DND-41 (cell line): ENCODE measurements around the gene SFSWAP.
"Not testable (repeated sequence)": the region's sequence is repeated elsewhere in the genome, so short reads cannot be mapped to it uniquely, and the experiment has no call there.

Source experiments
- ATAC-seq: fragments of 200-7000 bp; cut with Tn5 transposase; 3 replicates; pipeline ENCODE4 v1.9.1; 2021; ENCODE audit warnings: low read depth; ENCODE audit not compliant: insufficient read depth
- DNase-seq: peaks from one replicate; pipeline ENCODE4 v3.0.0-alpha.2; 2020
- H2AFZ ChIP-seq: 2 replicates; pipeline ENCODE4 v1.6.0; 2012; ENCODE audit warnings: low read depth, low read length
- H3K27ac ChIP-seq: 2 replicates; pipeline ENCODE4 v1.5.1; 2012; ENCODE audit warnings: low read length, inconsistent platforms
- H3K27me3 ChIP-seq: fragments of 200-600 bp; sonication (generic); 2 replicates; pipeline ENCODE4 v1.6.0; 2012; ENCODE audit warnings: low read length, mild to moderate bottlenecking, inconsistent platforms; ENCODE audit not compliant: insufficient read depth, poor library complexity
- H3K36me3 ChIP-seq: 2 replicates; pipeline ENCODE4 v1.5.1; 2012; ENCODE audit warnings: low read length, inconsistent platforms; ENCODE audit not compliant: insufficient read depth
- H3K4me1 ChIP-seq: 2 replicates; pipeline ENCODE4 v1.5.1; 2012; ENCODE audit warnings: mild to moderate bottlenecking, low read length; ENCODE audit not compliant: insufficient read depth
- H3K4me2 ChIP-seq: 2 replicates; pipeline ENCODE4 v1.6.0; 2012; ENCODE audit warnings: mild to moderate bottlenecking, moderate library complexity, low read length, inconsistent platforms; ENCODE audit not compliant: insufficient read depth
- H3K4me3 ChIP-seq, 2 experiments: fragments of 200-600 bp in 1 of 2; shearing (Covaris generic) in 1 of 2; 2 replicates each; pipeline ENCODE4 v1.5.1; 2012 to 2016; ENCODE audit warnings: inconsistent platforms in 2 of 2, low read length in 2 of 2, mild to moderate bottlenecking in 2 of 2, low read depth in 1 of 2, moderate library complexity in 1 of 2
- H3K79me2 ChIP-seq: 2 replicates; pipeline ENCODE4 v1.6.0; 2012; ENCODE audit warnings: low read length, inconsistent platforms; ENCODE audit not compliant: insufficient read depth
- H3K9ac ChIP-seq: 2 replicates; pipeline ENCODE4 v1.6.0; 2012; ENCODE audit warnings: low read depth, mild to moderate bottlenecking, inconsistent platforms, low read length, moderate library complexity
- H3K9me3 ChIP-seq: 2 replicates; pipeline ENCODE4 v1.5.1; 2012; ENCODE audit warnings: low read length, moderate library complexity, mild to moderate bottlenecking, inconsistent platforms; ENCODE audit not compliant: insufficient read depth, severe bottlenecking
- H4K20me1 ChIP-seq: 2 replicates; pipeline ENCODE4 v1.6.0; 2012; ENCODE audit warnings: low read length; ENCODE audit not compliant: insufficient read depth
- CTCF ChIP-seq: IDR thresholded peaks from 2 replicates; pipeline ENCODE4 v1.5.1; 2012; ENCODE audit warnings: borderline replicate concordance, low read length, moderate library complexity, mild to moderate bottlenecking; ENCODE audit not compliant: poor library complexity, severe bottlenecking; ENCODE audit errors: extremely low read depth
- EZH2 ChIP-seq: IDR thresholded peaks from 3 replicates; pipeline ENCODE4 v1.6.1; 2012; ENCODE audit warnings: borderline replicate concordance, low read depth, mild to moderate bottlenecking, moderate library complexity, low read length, inconsistent platforms; ENCODE audit not compliant: severe bottlenecking

Gene SFSWAP

GRCh38 chr12:131738196-131738595, 27.3 kb downstream of the SFSWAP start:
- no peaks in the 10 kb centered on the region for H3K27me3 ChIP-seq
- H3K9ac ChIP-seq: no peak overlapping the region
- H3K9me3 ChIP-seq: peaks cover 16% of the 10 kb centered on the region
- no peaks in the 10 kb centered on the region for H3K4me1 ChIP-seq
- H3K79me2 ChIP-seq: peaks cover 13% of the 10 kb centered on the region
- no peak overlapping the region for H3K4me3 ChIP-seq
- H4K20me1 ChIP-seq: peaks cover 11% of the 10 kb centered on the region
- H3K27ac ChIP-seq: no peak overlapping the region
- ATAC-seq (no peak), DNase-seq (no peak)
- H2AFZ ChIP-seq: no peak overlapping the region
- H3K36me3 ChIP-seq: peaks cover 88% of the 10 kb centered on the region
- no peak for TF ChIP-seq CTCF
- no peak overlapping the region for H3K4me2 ChIP-seq

DNA sequence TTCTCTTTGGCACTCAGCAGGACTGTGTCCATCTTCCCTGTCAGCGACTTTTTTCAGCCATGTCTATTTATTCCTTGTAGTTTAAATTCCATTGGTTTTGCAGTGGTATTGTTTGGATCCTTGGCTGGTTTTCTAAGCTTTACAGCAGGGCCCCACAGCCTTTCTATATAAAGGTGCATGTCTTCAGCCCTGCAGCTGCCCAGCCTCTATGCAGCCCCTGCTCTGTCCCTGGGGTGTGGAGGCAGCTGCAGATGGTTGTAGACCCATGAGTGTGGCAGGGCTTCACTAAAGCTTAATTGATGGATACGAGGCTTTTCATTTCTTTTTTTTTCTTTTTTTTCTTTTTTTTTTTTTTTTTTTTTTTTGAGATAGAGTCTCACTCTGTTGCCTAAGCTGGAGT, 29.7 kb downstream of the SFSWAP start:
- H3K9ac ChIP-seq: no peak overlapping the region
- no peak for TF ChIP-seq EZH2
- no peak for TF ChIP-seq CTCF

DNA sequence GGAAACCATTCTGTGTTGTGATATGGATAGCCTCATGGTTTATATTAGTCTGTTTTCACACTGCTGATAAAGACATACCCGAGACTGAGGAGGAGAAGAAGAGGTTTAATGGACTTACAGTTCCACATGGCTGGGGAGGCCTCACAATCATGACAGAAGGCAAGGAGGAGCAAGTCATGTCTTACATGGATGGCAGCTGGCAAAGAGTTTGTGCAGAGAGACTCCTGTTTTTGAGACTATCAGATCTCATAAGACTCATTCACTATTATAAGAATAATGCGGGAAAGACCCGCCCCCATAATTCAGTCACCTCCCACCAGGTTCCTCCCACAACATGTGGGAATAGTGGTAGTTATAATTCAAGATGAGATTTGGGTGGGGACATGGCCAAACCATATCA, 31.9 kb downstream of the SFSWAP start:
- not testable (repeated sequence) for H3K4me1 ChIP-seq, H3K4me3 ChIP-seq, H2AFZ ChIP-seq, H3K4me2 ChIP-seq, DNase-seq, ATAC-seq, H4K20me1 ChIP-seq, H3K27me3 ChIP-seq, H3K9ac ChIP-seq, H3K27ac ChIP-seq
- Histone ChIP-seq H3K9me3 (peaks cover 27% of the 10 kb centered on the region), H3K36me3 (peaks cover 92% of the 10 kb centered on the region), H3K79me2 (peaks cover 12% of the 10 kb centered on the region)

More for the DNA sequence above, 29.7 kb downstream of the SFSWAP start:
- H3K36me3 ChIP-seq: peaks cover 87% of the 10 kb centered on the region
- no peak for DNase-seq
- H3K79me2 ChIP-seq: peaks cover 14% of the 10 kb centered on the region
- H3K27ac ChIP-seq: no peak overlapping the region
- no peaks in the 10 kb centered on the region for H4K20me1 ChIP-seq
- no peak overlapping the region for H3K4me2 ChIP-seq
- peaks cover 27% of the 10 kb centered on the region for H3K9me3 ChIP-seq
- no peak overlapping the region for H2AFZ ChIP-seq
- H3K4me1 ChIP-seq: no peaks in the 10 kb centered on the region
- ATAC-seq: no peak
- no peaks in the 10 kb centered on the region for H3K27me3 ChIP-seq
- no peak overlapping the region for H3K4me3 ChIP-seq

- not testable (repeated sequence) for H3K4me3 ChIP-seq, H3K4me1 ChIP-seq, H3K9ac ChIP-seq, H3K4me2 ChIP-seq, H2AFZ ChIP-seq, H3K27ac ChIP-seq, H3K27me3 ChIP-seq, ATAC-seq, DNase-seq, H4K20me1 ChIP-seq
- Histone ChIP-seq H3K79me2 (peaks cover 12% of the 10 kb centered on the region), H3K9me3 (peaks cover 27% of the 10 kb centered on the region), H3K36me3 (peaks cover 89% of the 10 kb centered on the region)
These were observed 32.5 kb downstream of the SFSWAP start for GRCh38 chr12:131743410-131743809.

DNA sequence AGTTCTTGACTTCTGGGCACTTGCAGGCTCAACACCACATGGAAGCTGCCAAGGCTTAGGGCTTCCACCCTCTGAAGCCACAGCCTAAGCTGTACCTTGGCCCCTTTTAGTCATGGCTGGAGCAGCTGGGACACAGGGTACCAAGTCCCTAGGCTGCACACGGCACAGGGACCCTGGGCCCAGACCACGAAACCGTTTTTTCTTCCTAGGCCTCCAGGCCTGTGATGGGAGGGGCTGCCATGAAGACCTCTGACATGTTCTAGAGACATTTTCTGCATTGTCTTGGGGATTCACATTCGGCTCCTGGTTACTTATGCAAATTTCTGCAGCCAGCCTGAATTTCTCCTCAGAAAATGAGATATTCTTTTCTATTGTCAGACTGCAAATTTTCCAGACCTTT, 33.0 kb downstream of the SFSWAP start:
- H3K4me3 ChIP-seq, DNase-seq, H3K27me3 ChIP-seq, H3K27ac ChIP-seq, H4K20me1 ChIP-seq, H3K4me2 ChIP-seq, H3K9ac ChIP-seq, H3K4me1 ChIP-seq, ATAC-seq, H2AFZ ChIP-seq: not testable (repeated sequence)
- H3K79me2 ChIP-seq: peaks cover 12% of the 10 kb centered on the region
- H3K9me3 ChIP-seq: peaks cover 27% of the 10 kb centered on the region
- peaks cover 89% of the 10 kb centered on the region for H3K36me3 ChIP-seq

DNA sequence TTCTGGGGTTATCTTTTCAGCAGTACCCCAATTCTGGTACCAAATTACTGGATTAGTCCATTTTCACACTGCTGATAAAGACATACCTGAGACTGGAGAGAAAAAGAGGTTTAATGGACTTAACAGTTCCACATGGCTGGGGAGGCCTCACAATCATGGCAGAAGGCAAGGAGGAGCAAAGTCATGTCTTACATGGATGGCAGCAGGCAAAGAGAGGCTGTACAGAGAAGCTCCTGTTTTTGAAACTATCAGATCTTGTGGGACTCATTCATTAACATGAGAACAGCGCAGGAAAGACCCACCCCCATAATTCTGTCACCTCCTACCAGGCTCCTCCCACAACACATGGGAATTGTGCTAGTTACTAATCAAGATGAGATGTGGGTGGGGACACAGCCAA, 33.8 kb downstream of the SFSWAP start:
- not testable (repeated sequence) for H3K4me2 ChIP-seq, H3K4me1 ChIP-seq, H3K9ac ChIP-seq, DNase-seq, H3K27me3 ChIP-seq, H3K4me3 ChIP-seq, H3K27ac ChIP-seq, ATAC-seq, H2AFZ ChIP-seq
- peaks cover 13% of the 10 kb centered on the region for H4K20me1 ChIP-seq
- peaks cover 92% of the 10 kb centered on the region for H3K36me3 ChIP-seq
- peaks cover 20% of the 10 kb centered on the region for H3K79me2 ChIP-seq
- H3K9me3 ChIP-seq: peaks cover 27% of the 10 kb centered on the region
